ENCODE results near the gene NR2E1. TPM values are rescaled to one million over a fixed set of nuclear protein-coding genes. Genes with fewer than 3 reads are reported as not detected.

The NR2E1 gene
- total RNA-seq, 1 experiment from 2014 or later, result not detected

DNA sequence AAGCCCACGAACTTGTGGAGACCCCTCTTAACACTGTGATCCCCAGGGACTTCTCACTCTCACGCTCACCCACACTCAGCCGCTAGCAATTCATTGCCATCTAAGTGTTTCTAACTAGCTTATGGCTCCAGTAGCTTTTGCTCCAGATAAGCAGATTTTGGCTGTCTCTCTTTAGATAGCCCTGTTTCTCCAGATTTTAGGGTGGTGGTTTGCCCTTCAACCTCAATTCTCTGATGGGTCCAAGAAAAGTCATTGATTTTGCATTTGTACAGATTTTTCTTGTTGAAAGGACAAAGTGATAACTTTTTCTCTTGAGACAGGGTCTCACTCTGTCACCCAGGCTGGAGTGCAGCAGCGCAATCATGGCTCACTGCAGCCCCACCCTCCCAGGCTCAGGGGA is 41.2 kb downstream of the NR2E1 start:
- Mint-ChIP-seq H3K4me3 (no peak overlapping the region), H3K4me1 (peaks cover 5 to 12% of the 10 kb centered on the region in 2 experiments; a peak in 3 of 4 replicates), H3K27ac (peak overlapping the region in 2 of 3 experiments; percentile 35 to 54; a peak in 1 of 7 replicates), H3K36me3 (ENCODE audit: insufficient read depth in 1 of 3, low read depth in 3 of 3) (peaks cover 0 to 7% (median 3%) of the 10 kb centered on the region in 3 experiments; a peak in 3 of 7 replicates), H3K27me3 (ENCODE audit: low read depth) (no peaks in the 10 kb centered on the region), H3K9me3 (no peaks in the 10 kb centered on the region)
- no peak overlapping the region for H2BK20ac ChIP-seq (ENCODE audit: low read depth, low read length, poor library complexity, severe bottlenecking)
- no peak for DNase-seq
- H3K27ac ChIP-seq (ENCODE audit: insufficient read length, low read depth, low read length), result no peak overlapping the region
- H2AK5ac ChIP-seq (ENCODE audit: insufficient read length, low read length), result no peak overlapping the region
- H3K9ac ChIP-seq (ENCODE audit: extremely low read depth, insufficient read length, low read length), result no peak overlapping the region
- H3T11ph ChIP-seq (ENCODE audit: low read length), result no peak overlapping the region
- H3K4me1 ChIP-seq (ENCODE audit: insufficient read depth, low read length), result no peaks in the 10 kb centered on the region
- no CpG with 5 or more reads among the region's 4 CpGs for WGBS (ENCODE audit: extremely low coverage, insufficient read length, low lambda C conversion rate)
- H3K27me3 ChIP-seq (ENCODE audit: insufficient read depth, low read length), result no peaks in the 10 kb centered on the region
- no peak overlapping the region for H2AFZ ChIP-seq (ENCODE audit: low read length)
- H3K79me2 ChIP-seq (ENCODE audit: insufficient read depth, low read length), result no peaks in the 10 kb centered on the region
- no peak overlapping the region for H2BK15ac ChIP-seq (ENCODE audit: low read depth, low read length)
- H2BK12ac ChIP-seq (ENCODE audit: insufficient read length, low read depth, low read length), result no peak overlapping the region
- H3K9me3 ChIP-seq (ENCODE audit: control insufficient read depth, low read depth, low read length), result no peaks in the 10 kb centered on the region
- no peak overlapping the region for H3K18ac ChIP-seq (ENCODE audit: insufficient read length, low read depth, low read length)
- H2BK5ac ChIP-seq (ENCODE audit: insufficient read length, low read length), result no peak overlapping the region
- H4K20me1 ChIP-seq (ENCODE audit: control insufficient read depth, insufficient read depth, insufficient read length), result no peaks in the 10 kb centered on the region
- H3K56ac ChIP-seq (ENCODE audit: insufficient read length, low read depth, low read length), result no peak overlapping the region
- H3K14ac ChIP-seq (ENCODE audit: insufficient read depth, low read length), result no peak overlapping the region
- H4K91ac ChIP-seq (ENCODE audit: insufficient read length, low read depth, low read length), result no peak overlapping the region
- TF ChIP-seq CTCF (conservative IDR thresholded peaks at IDR 0.05), result no peak
- no peak overlapping the region for H4K8ac ChIP-seq (replicated peaks; ENCODE audit: insufficient read length, low read depth, low read length)
- H3K79me1 ChIP-seq (ENCODE audit: insufficient read depth, low read depth, low read length, poor library complexity, severe bottlenecking), result no peaks in the 10 kb centered on the region
- no peak overlapping the region for H3K4ac ChIP-seq (ENCODE audit: low read depth, low read length)
- no peak overlapping the region for H2BK120ac ChIP-seq (ENCODE audit: low read depth, low read length, poor library complexity, severe bottlenecking)
- H3K23me2 ChIP-seq (ENCODE audit: insufficient read length, low read depth, low read length, poor library complexity, severe bottlenecking), result no peaks in the 10 kb centered on the region
- H4K5ac ChIP-seq (ENCODE audit: insufficient read length, low read depth, low read length), result no peak overlapping the region
- no peak overlapping the region for H3K23ac ChIP-seq (ENCODE audit: insufficient read length, low read depth, low read length)
- H3K4me2 ChIP-seq (ENCODE audit: insufficient read depth, insufficient read length, low read length), result no peak overlapping the region
